OCI-LY3 (cell line): ENCODE data around the gene SPAAR.

ENCODE experiments used
- EZH2phosphoT487 ChIP-seq: fragments of 200-600 bp; shearing (Covaris generic); IDR thresholded peaks from 2 replicates; pipeline ENCODE4 v1.6.1; 2018; ENCODE audit warnings: antibody characterized with exemption, mixed run types, low read depth
- TF ChIP-seq, protein P1 (sequence below): fragments of 200-600, 300-600 bp; sonication (generic); IDR thresholded peaks from 2 replicates; pipeline ENCODE4 v1.5.1; 2014; ENCODE audit warnings: antibody characterized with exemption, low read length, low read depth

DNA sequence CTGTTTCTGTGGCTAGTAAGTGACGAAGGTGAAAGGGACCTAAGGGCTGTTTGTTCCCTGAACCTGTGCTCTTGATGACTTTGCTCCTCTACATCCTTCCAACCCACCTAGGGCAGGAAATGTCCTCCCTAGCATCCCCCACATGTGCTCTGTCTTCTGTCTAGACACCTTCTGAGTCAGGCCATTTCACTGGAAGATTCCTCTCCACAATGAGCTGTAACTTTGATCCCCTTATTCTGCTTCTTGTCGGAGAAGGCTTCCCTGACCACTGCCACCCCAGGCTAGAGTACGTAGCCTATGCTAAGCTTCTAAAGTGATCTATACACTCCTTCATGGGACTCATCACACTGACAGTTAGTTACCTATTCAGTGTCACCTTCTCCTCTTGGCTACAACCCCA lies 21.7 kb downstream of the SPAAR start:
- TF ChIP-seq EZH2phosphoT487: no peak
- TF ChIP-seq, protein P1, sequence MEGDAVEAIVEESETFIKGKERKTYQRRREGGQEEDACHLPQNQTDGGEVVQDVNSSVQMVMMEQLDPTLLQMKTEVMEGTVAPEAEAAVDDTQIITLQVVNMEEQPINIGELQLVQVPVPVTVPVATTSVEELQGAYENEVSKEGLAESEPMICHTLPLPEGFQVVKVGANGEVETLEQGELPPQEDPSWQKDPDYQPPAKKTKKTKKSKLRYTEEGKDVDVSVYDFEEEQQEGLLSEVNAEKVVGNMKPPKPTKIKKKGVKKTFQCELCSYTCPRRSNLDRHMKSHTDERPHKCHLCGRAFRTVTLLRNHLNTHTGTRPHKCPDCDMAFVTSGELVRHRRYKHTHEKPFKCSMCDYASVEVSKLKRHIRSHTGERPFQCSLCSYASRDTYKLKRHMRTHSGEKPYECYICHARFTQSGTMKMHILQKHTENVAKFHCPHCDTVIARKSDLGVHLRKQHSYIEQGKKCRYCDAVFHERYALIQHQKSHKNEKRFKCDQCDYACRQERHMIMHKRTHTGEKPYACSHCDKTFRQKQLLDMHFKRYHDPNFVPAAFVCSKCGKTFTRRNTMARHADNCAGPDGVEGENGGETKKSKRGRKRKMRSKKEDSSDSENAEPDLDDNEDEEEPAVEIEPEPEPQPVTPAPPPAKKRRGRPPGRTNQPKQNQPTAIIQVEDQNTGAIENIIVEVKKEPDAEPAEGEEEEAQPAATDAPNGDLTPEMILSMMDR: no peak
